ENCODE results near the gene FLVCR2. TPM values are rescaled to one million over a fixed set of nuclear protein-coding genes. Genes with fewer than 3 reads are reported as not detected.

FLVCR2 gene
- total RNA-seq, 4 donors from 2014 or later, result 4.3 to 9.1 (median 6.3) TPM

DNA sequence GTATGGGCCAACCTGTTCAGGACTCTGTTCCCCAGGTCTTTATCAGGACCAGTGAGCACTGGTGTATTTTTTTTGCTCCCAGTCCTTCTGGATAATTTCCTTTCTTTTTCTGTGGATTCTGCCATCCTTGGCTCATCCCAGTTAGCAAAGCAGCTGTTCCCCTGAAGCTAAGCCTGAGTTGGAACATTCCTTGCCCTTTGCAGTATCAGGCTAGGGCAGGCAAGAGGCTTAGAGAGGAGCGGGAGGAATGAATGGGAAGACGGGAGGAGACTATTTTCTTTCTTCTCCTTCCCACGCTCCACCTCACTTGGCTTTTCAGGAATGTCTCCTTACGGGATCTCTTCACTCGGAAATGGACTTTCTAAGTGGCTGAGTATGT is 53.0 kb downstream of the FLVCR2 start:
- Histone ChIP-seq H3K27ac (no peak overlapping the region), H3K4me3 (replicated peaks in 1 of 3) (no peak overlapping the region), H3K9me3 (no peaks in the 10 kb centered on the region), H3K36me3 (no peaks in the 10 kb centered on the region), H3K4me1 (peaks cover 0 to 26% of the 10 kb centered on the region in 2 donors), H3K27me3 (no peaks in the 10 kb centered on the region)
- DNase-seq, result no peak
- intact Hi-C loops (cut with DNase I), result no loop called here
- TF ChIP-seq POLR2A (IDR thresholded peaks at IDR 0.05), result no peak
- TF ChIP-seq, protein P1, sequence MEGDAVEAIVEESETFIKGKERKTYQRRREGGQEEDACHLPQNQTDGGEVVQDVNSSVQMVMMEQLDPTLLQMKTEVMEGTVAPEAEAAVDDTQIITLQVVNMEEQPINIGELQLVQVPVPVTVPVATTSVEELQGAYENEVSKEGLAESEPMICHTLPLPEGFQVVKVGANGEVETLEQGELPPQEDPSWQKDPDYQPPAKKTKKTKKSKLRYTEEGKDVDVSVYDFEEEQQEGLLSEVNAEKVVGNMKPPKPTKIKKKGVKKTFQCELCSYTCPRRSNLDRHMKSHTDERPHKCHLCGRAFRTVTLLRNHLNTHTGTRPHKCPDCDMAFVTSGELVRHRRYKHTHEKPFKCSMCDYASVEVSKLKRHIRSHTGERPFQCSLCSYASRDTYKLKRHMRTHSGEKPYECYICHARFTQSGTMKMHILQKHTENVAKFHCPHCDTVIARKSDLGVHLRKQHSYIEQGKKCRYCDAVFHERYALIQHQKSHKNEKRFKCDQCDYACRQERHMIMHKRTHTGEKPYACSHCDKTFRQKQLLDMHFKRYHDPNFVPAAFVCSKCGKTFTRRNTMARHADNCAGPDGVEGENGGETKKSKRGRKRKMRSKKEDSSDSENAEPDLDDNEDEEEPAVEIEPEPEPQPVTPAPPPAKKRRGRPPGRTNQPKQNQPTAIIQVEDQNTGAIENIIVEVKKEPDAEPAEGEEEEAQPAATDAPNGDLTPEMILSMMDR (IDR thresholded peaks at IDR 0.05), result no peak
- WGBS, 2 donors, result 70 to 71% methylated on average over 5 of the region's 5 CpGs

DNA sequence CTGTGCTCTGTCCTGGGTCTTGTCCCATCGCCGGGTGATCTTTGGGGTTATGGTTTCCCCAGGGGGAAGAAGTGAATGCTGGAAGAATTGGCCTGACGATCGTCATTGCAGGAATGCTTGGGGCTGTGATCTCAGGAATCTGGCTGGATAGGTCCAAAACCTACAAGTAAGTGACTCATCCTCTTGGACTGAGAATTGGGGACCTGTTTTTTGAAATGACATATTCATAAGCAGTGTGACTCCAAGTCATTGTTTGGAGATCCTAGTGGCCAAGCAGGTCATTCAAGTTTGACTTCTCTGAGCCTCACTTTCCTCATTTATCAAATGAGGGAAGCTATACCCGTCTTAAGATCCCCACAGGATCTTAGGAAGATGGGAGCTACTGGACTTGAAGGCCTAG is 56.4 kb downstream of the FLVCR2 start:
- no peak for DNase-seq
- no peak overlapping the region for H3K4me3 ChIP-seq (replicated peaks in 1 of 3)
- TF ChIP-seq POLR2A (IDR thresholded peaks at IDR 0.05), result no peak
- TF ChIP-seq, protein P1 (IDR thresholded peaks at IDR 0.05), result no peak
- peaks cover 0 to 14% of the 10 kb centered on the region in 2 donors for H3K4me1 ChIP-seq
- intact Hi-C loops (cut with DNase I), result no loop called here
- no peak overlapping the region for H3K27ac ChIP-seq
- H3K27me3 ChIP-seq, result no peaks in the 10 kb centered on the region
- no peaks in the 10 kb centered on the region for H3K9me3 ChIP-seq
- no peaks in the 10 kb centered on the region for H3K36me3 ChIP-seq
- WGBS, 2 donors, result 84 to 87% methylated on average over 5 of the region's 5 CpGs

DNA sequence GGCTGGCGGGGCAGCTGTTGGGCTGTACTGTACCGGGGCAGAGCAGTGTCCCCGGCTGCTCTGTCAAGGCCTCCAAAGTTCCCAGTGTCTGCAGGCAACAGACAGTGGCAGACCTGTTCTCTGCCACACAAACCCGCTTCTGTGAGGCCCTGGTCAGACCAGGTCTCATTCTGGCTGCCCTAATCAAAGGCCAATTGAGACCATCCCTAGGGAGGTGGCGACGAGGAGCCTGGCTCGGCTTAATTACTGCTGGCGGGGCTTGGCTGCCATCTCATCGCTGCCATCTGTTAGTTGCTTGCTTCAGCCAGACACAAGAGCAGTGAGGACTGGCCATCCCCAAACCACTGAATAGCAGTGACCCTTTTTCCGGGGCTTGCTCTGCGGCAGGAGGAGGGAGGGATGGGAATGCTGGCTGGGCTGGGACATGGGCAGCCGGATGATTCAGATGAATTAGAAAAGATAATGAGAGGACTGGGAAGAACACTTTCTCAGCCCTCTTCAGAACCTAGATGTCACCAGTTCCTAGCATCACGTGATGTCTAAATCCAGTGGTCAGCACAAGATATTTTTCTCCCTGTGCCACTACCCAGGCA is 57.8 kb downstream of the FLVCR2 start:
- Histone ChIP-seq H3K4me1 (peaks cover 0 to 7% of the 10 kb centered on the region in 2 donors), H3K27ac (no peak overlapping the region), H3K36me3 (no peaks in the 10 kb centered on the region), H3K27me3 (no peaks in the 10 kb centered on the region), H3K9me3 (no peaks in the 10 kb centered on the region), H3K4me3 (replicated peaks in 1 of 3) (no peak overlapping the region)
- TF ChIP-seq, protein P1 (IDR thresholded peaks at IDR 0.05), result no peak
- no peak for TF ChIP-seq POLR2A (IDR thresholded peaks at IDR 0.05)
- WGBS, 2 donors, result 78 to 80% methylated on average over 10 to 13 of the region's 13 CpGs
- intact Hi-C loops (cut with DNase I), result no loop called here
- DNase-seq, result no peak

DNA sequence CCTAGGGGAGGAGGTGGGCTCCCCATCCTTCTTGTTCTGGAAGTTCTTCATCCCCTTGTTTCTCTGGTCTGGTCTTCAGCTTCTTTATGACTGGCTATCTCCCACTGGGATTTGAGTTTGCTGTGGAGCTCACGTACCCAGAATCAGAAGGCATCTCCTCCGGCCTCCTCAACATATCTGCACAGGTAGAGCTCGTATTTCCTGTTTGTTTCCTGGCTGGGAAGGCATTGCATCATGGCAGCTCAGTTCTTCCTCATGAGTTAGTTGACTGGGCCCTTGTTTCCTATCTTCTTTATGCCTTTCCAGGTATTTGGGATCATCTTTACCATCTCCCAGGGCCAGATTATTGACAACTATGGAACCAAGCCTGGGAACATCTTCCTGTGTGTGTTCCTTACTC is 62.5 kb downstream of the FLVCR2 start:
- WGBS, 2 donors, result 94 to 96% methylated on average over 3 of the region's 3 CpGs
- no peaks in the 10 kb centered on the region for H3K27me3 ChIP-seq
- no peak overlapping the region for H3K4me3 ChIP-seq (replicated peaks in 1 of 3)
- no peaks in the 10 kb centered on the region for H3K36me3 ChIP-seq
- no peak for DNase-seq
- peaks cover 1 to 7% of the 10 kb centered on the region in 2 donors for H3K4me1 ChIP-seq
- TF ChIP-seq, protein P1 (IDR thresholded peaks at IDR 0.05), result no peak
- no peak for TF ChIP-seq POLR2A (IDR thresholded peaks at IDR 0.05)
- intact Hi-C loops (cut with DNase I), result no loop called here
- no peaks in the 10 kb centered on the region for H3K9me3 ChIP-seq
- H3K27ac ChIP-seq, result no peak overlapping the region

DNA sequence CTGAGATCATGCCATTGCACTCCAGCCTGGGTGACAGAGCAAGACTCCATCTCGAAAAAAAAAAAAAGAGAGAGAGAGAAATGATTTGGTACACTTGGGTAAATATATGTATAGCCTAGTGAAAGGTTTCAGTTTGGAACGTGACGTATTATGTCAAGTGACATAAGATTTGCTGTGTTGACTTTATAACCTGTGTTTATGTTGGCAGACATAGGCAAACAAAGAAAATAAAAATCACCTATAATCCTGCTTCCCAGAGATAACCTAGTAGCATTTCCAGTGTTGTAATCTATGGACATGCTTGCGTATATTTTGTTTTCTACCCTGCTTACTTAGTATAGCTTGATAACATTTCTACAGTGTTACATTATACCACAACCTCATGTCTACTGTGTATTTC is 65.6 kb downstream of the FLVCR2 start:
- H3K4me3 ChIP-seq (replicated peaks in 1 of 3), result no peak overlapping the region
- intact Hi-C loops (cut with DNase I), result no loop called here
- H3K4me1 ChIP-seq, result peaks cover 29 to 36% of the 10 kb centered on the region in 2 donors
- DNase-seq, result no peak
- H3K36me3 ChIP-seq, result no peaks in the 10 kb centered on the region
- TF ChIP-seq, protein P1 (IDR thresholded peaks at IDR 0.05), result no peak
- TF ChIP-seq POLR2A (IDR thresholded peaks at IDR 0.05), result no peak
- no peak overlapping the region for H3K27ac ChIP-seq
- H3K9me3 ChIP-seq, result no peaks in the 10 kb centered on the region
- no peaks in the 10 kb centered on the region for H3K27me3 ChIP-seq
- 67 to 68% methylated on average over 4 of the region's 4 CpGs for WGBS, 2 donors
